Loucy (cell line): ENCODE measurements around the gene ASTN2.

Source experiments
- H2AFZ ChIP-seq: fragments of 200-600 bp; sonication (generic); 2 replicates; pipeline ENCODE4 v1.6.0; 2016; ENCODE audit warnings: antibody characterized with exemption, mild to moderate bottlenecking, low read length, moderate library complexity
- H3F3A ChIP-seq: fragments of 200-600 bp; 2 replicates; pipeline ENCODE4 v1.6.0; 2016; ENCODE audit warnings: antibody characterized with exemption, low read depth, mild to moderate bottlenecking
- H3K27me3 ChIP-seq: fragments of 200-600 bp; sonication (generic); 2 replicates; pipeline ENCODE4 v1.6.1; 2014; ENCODE audit warnings: low read length, mild to moderate bottlenecking; ENCODE audit not compliant: insufficient read depth, poor library complexity, severe bottlenecking
- H3K36me3 ChIP-seq: fragments of 200-600 bp; sonication (generic); 2 replicates; pipeline ENCODE4 v1.6.1; 2016; ENCODE audit warnings: low read length; ENCODE audit not compliant: insufficient read depth
- H3K4me1 ChIP-seq: fragments of 200-600 bp; sonication (generic); 2 replicates; pipeline ENCODE4 v1.5.1; 2014; ENCODE audit warnings: low read length, mild to moderate bottlenecking; ENCODE audit not compliant: insufficient read depth, poor library complexity, severe bottlenecking
- H3K4me2 ChIP-seq: fragments of 200-600 bp; sonication (generic); 2 replicates; pipeline ENCODE4 v1.6.0; 2014; ENCODE audit warnings: antibody characterized with exemption, low read length, low read depth, mild to moderate bottlenecking; ENCODE audit not compliant: poor library complexity, severe bottlenecking
- H3K4me3 ChIP-seq: fragments of 200-600 bp; sonication (generic); 2 replicates; pipeline ENCODE4 v1.5.1; 2014; ENCODE audit warnings: low read length, mild to moderate bottlenecking, mixed read lengths; ENCODE audit not compliant: poor library complexity, severe bottlenecking
- H3K79me2 ChIP-seq: fragments of 200-600 bp; sonication (generic); 2 replicates; pipeline ENCODE4 v1.6.1; 2014; ENCODE audit warnings: low read length; ENCODE audit not compliant: insufficient read depth
- H3K9ac ChIP-seq: fragments of 200-600 bp; sonication (generic); 2 replicates; pipeline ENCODE4 v1.6.0; 2014; ENCODE audit warnings: mild to moderate bottlenecking, low read depth, low read length, moderate library complexity; ENCODE audit not compliant: poor library complexity, severe bottlenecking
- H3K9me2 ChIP-seq: fragments of 200-600 bp; sonication (generic); replicated peaks from 2 replicates; pipeline ENCODE4 v1.6.1; 2016; ENCODE audit warnings: low read depth, low read length, mixed read lengths
- H3K9me3 ChIP-seq: fragments of 200-600 bp; sonication (generic); 2 replicates; pipeline ENCODE4 v1.6.1; 2014; ENCODE audit warnings: mild to moderate bottlenecking, antibody characterized with exemption, low read length, low read depth; ENCODE audit not compliant: insufficient read depth
- H4K20me1 ChIP-seq: fragments of 200-600 bp; sonication (generic); 2 replicates; pipeline ENCODE4 v1.6.0; 2014; ENCODE audit warnings: antibody characterized with exemption, low read length, mild to moderate bottlenecking; ENCODE audit not compliant: insufficient read depth, poor library complexity, severe bottlenecking
- CTCF ChIP-seq: fragments of 200-600 bp; sonication (generic); conservative IDR thresholded peaks from 2 replicates; pipeline ENCODE4 v1.5.1; 2014; ENCODE audit warnings: mild to moderate bottlenecking, antibody characterized with exemption, low read length
- EZH2phosphoT487 ChIP-seq: fragments of 200-600 bp; IDR thresholded peaks from 2 replicates; pipeline ENCODE4 v1.6.1; 2018; ENCODE audit warnings: antibody characterized with exemption, mild to moderate bottlenecking, moderate library complexity, borderline replicate concordance

The ASTN2 gene

GRCh38 chr9:116857321-116857720 is 557.5 kb downstream of the ASTN2 start:
- H3K9me2 ChIP-seq = no peaks in the 10 kb centered on the region
- H3K36me3 ChIP-seq = no peaks in the 10 kb centered on the region
- TF ChIP-seq CTCF (no peak), EZH2phosphoT487 (no peak)
- H3K9ac ChIP-seq = no peak overlapping the region
- no peak overlapping the region for H3K4me3 ChIP-seq
- H3K9me3 ChIP-seq = no peaks in the 10 kb centered on the region
- H4K20me1 ChIP-seq = no peaks in the 10 kb centered on the region
- no peak overlapping the region for H3K4me2 ChIP-seq
- H2AFZ ChIP-seq = no peak overlapping the region
- H3K4me1 ChIP-seq = no peaks in the 10 kb centered on the region
- no peaks in the 10 kb centered on the region for H3F3A ChIP-seq
- no peaks in the 10 kb centered on the region for H3K27me3 ChIP-seq
- no peaks in the 10 kb centered on the region for H3K79me2 ChIP-seq

DNA sequence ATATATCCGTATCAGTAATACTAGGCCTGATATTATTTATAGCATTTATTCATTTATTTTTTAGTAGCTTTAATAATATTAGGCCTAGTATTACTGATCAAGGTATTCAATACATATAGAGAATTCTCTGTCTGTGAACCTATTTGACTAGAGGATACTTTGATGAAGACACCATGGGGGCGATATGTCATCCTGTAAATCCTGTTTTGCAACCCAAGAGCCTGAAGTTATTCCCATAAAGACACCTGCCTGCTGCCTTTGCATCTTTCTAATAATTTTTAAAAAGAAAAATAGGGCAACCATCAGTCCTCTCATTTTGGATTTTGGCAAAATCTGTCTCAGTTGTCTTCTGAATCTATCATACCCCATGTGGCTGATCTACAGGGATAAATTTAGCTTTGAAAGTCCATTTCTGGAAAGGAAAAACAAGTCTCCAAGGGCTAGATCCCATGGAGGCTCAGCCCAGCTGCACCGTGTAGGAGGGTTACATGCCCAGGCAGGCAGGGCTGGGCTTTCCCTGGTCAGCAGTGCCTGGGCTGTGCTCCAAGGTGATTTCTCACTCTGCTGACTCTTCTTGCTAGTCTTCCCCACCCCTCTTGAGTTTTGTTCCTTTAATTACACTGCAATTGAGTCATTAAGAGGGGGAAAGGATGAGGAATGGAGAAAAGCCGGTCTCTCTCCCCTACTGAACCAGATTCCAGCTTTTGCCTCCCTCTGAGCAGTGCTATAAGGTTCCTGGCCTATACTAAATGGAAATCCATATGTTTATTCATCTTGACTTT is 558.8 kb downstream of the ASTN2 start:
- Histone ChIP-seq H2AFZ (no peak overlapping the region), H3K79me2 (no peaks in the 10 kb centered on the region), H4K20me1 (no peaks in the 10 kb centered on the region), H3K4me2 (no peak overlapping the region), H3K27me3 (no peaks in the 10 kb centered on the region), H3K9me2 (no peaks in the 10 kb centered on the region), H3K9me3 (no peaks in the 10 kb centered on the region), H3K4me3 (no peak overlapping the region), H3F3A (no peaks in the 10 kb centered on the region), H3K36me3 (no peaks in the 10 kb centered on the region), H3K9ac (no peak overlapping the region), H3K4me1 (no peaks in the 10 kb centered on the region)
- TF ChIP-seq EZH2phosphoT487 = no peak
- TF ChIP-seq CTCF = no peak

DNA sequence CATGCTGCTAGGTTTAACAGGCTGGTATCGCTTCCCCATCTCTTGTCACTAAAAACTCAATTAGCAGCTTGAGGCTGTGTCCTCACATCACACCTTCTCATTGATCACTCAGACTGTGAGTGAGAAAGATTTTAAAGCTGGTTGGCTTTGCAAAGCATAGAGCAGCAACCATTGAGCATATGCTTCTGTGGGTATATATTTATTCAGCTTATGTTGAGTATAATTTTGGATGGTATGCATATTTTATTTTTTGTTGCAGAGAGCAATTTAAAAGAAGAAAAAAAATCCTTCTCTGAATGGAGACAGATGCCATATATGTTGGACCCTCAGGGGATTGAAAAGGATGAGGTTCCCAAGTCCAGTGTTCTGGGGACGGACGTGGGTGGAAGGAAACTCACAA is 565.1 kb downstream of the ASTN2 start:
- Histone ChIP-seq H3K27me3 (no peaks in the 10 kb centered on the region), H3K36me3 (no peaks in the 10 kb centered on the region)
- TF ChIP-seq CTCF (no peak), EZH2phosphoT487 (no peak)

More for the DNA sequence above, 565.1 kb downstream of the ASTN2 start:
- Histone ChIP-seq H3K79me2 (no peaks in the 10 kb centered on the region), H2AFZ (no peak overlapping the region), H3K4me2 (no peak overlapping the region), H3K9me2 (no peaks in the 10 kb centered on the region), H3K4me1 (no peaks in the 10 kb centered on the region), H3F3A (no peaks in the 10 kb centered on the region), H4K20me1 (no peaks in the 10 kb centered on the region), H3K9me3 (no peaks in the 10 kb centered on the region; the same call in 1 of the 2 replicates), H3K9ac (no peak overlapping the region), H3K4me3 (no peak overlapping the region)
